Measurements from ENCODE around the gene CLEC4M. TPM values are rescaled to one million over a fixed set of nuclear protein-coding genes. Genes with fewer than 3 reads are reported as not detected.
"Not testable (repeated sequence)": the region's sequence is repeated elsewhere in the genome, so short reads cannot be mapped to it uniquely, and the experiment has no call there.

The CLEC4M gene
- total RNA-seq, 1 donor = under 0.01 TPM

- no peak for DNase-seq (ENCODE audit: low read depth in 2 of 3, low spot score in 2 of 3)
Observed at GRCh38 chr19:7739801-7740681, 23.0 kb upstream of the CLEC4M start.

GRCh38 chr19:7740682-7741054 is 22.4 kb upstream of the CLEC4M start:
- no peak for DNase-seq (ENCODE audit: low read depth in 2 of 3, low spot score in 2 of 3)

- no peak for DNase-seq (ENCODE audit: low read depth in 2 of 3, low spot score in 2 of 3)
Observed at GRCh38 chr19:7742575-7742974, 20.5 kb upstream of the CLEC4M start.

- DNase-seq (ENCODE audit: low read depth in 2 of 3, low spot score in 2 of 3) = no peak
Observed at GRCh38 chr19:7742991-7743390, 20.1 kb upstream of the CLEC4M start.

GRCh38 chr19:7743425-7743841 is 19.6 kb upstream of the CLEC4M start:
- no peak for DNase-seq (ENCODE audit: low read depth in 2 of 3, low spot score in 2 of 3)

GRCh38 chr19:7744199-7744786 is 18.8 kb upstream of the CLEC4M start:
- DNase-seq (ENCODE audit: low read depth in 2 of 3, low spot score in 2 of 3) = no peak

- no peak for DNase-seq (ENCODE audit: low read depth in 2 of 3, low spot score in 2 of 3)
Observed at GRCh38 chr19:7744871-7745650, 18.0 kb upstream of the CLEC4M start.

- DNase-seq (ENCODE audit: low read depth in 2 of 3, low spot score in 2 of 3) = not testable (repeated sequence)
Observed at GRCh38 chr19:7746306-7746705, 16.7 kb upstream of the CLEC4M start.

- DNase-seq (ENCODE audit: low read depth in 2 of 3, low spot score in 2 of 3) = no peak
Observed at GRCh38 chr19:7746903-7747884, 15.8 kb upstream of the CLEC4M start, which contains the start of gene CD209. Gene CD209, minus strand, starts transcription at chr19:7747534. Its CDS starts 23 bp downstream, at chr19:7747511.

- no peak for DNase-seq (ENCODE audit: low read depth in 2 of 3, low spot score in 2 of 3)
Observed at GRCh38 chr19:7748171-7748570, 14.9 kb upstream of the CLEC4M start.

GRCh38 chr19:7748756-7749155 is 14.3 kb upstream of the CLEC4M start:
- DNase-seq (ENCODE audit: low read depth in 2 of 3, low spot score in 2 of 3) = peak in 1 of 3 donors; percentile 37

GRCh38 chr19:7751157-7751783 is 11.8 kb upstream of the CLEC4M start:
- peak in 2 of 3 donors; percentile 36 to 73 for DNase-seq (ENCODE audit: low read depth in 2 of 3, low spot score in 2 of 3)

GRCh38 chr19:7756258-7756657 is 6.8 kb upstream of the CLEC4M start:
- no peak for DNase-seq (ENCODE audit: low read depth in 2 of 3, low spot score in 2 of 3)

- DNase-seq (ENCODE audit: low read depth in 2 of 3, low spot score in 2 of 3) = no peak
Observed at GRCh38 chr19:7757358-7757757, 5.7 kb upstream of the CLEC4M start.

- DNase-seq (ENCODE audit: low read depth in 2 of 3, low spot score in 2 of 3) = no peak
Observed at GRCh38 chr19:7759156-7759555, 3.9 kb upstream of the CLEC4M start.

GRCh38 chr19:7763696-7764095 is 653 bp downstream of the CLEC4M start:
- DNase-seq (ENCODE audit: low read depth in 2 of 3, low spot score in 2 of 3) = no peak

- not testable (repeated sequence) for DNase-seq (ENCODE audit: low read depth in 2 of 3, low spot score in 2 of 3)
Observed at GRCh38 chr19:7764157-7764556, 1.1 kb downstream of the CLEC4M start.

- not testable (repeated sequence) for DNase-seq (ENCODE audit: low read depth in 2 of 3, low spot score in 2 of 3)
Observed at GRCh38 chr19:7765043-7765442, 2.0 kb downstream of the CLEC4M start.

GRCh38 chr19:7766535-7766934 is 3.5 kb downstream of the CLEC4M start:
- no peak for DNase-seq (ENCODE audit: low read depth in 2 of 3, low spot score in 2 of 3)

- DNase-seq (ENCODE audit: low read depth in 2 of 3, low spot score in 2 of 3) = no peak
Observed at GRCh38 chr19:7767487-7767886, 4.4 kb downstream of the CLEC4M start.
